Endometrial microvascular endothelial cells (primary cell): Measurements from ENCODE around the gene TUBA3E. TPM values are rescaled to one million over a fixed set of nuclear protein-coding genes. Genes with fewer than 3 reads are reported as not detected.
"Not testable (repeated sequence)": the region's sequence is repeated elsewhere in the genome, so short reads cannot be mapped to it uniquely, and the experiment has no call there.

Experiments
- in situ Hi-C: cut with HindIII; loops from 2 replicates; pipeline ENCODE4 v1.10.0; 2017; ENCODE audit warnings: low sequenced_read_pairs, low pct_unique_long_range_greater_than_20kb; ENCODE audit errors: inconsistent ontology term
- total RNA-seq: library from RNA; depleted of rRNA; stranded (reverse); fragments of >200 nt; gene quantifications from one replicate; pipeline ENCODE4 v1.2.3, GENCODE V29; 2015; ENCODE audit errors: inconsistent ontology term

The TUBA3E gene
- not detected for total RNA-seq

DNA sequence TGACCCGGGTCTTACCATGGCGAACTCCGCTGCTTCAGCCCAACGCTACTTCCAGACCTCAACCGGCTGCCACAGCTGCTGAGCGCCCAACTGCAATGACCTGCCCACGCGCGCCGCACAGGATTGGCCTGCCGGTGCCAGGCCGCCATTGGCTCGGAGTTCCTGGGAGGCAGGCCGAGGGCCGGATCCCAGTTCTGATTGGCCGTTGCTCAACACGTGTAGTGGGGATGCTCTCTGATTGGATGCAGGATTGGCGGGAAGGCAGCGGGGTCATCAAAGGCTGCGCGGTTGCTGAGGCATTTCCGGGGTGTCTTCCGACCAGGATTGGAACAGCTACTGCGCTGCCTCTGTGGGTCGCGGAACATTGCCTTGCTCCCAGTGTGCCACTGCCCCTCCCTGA, at the start of gene TUBA3E:
Gene TUBA3E (minus strand): TSS at position 97 of the 400 bp plus-strand sequence. CDS start 79 bp downstream, at position 18.
- in situ Hi-C loops: no loop called here

GRCh38 chr2:130246430-130246829, 48.2 kb upstream of the TUBA3E start:
- in situ Hi-C loops: no loop called here

- in situ Hi-C loops: no loop called here
Measured at GRCh38 chr2:130245976-130246375, 47.7 kb upstream of the TUBA3E start.

DNA sequence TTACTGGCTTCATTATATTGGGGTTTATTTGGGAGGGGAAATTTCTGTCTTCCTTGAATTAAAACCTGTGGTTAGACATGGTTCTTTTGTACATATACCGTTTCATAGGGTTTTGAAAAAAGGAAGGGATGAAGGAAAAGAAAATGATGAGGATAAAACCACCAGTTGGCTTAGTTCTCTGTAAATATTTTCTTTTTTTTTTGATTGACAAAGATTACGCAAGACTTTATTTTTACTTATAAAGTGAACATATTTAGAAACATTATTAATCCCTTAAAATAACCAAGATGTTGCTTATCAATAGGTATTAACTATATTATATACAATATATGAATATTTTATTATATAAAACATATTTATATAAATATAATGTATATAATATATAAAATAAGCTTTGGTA, 45.1 kb upstream of the TUBA3E start:
- in situ Hi-C loops: no loop called here

DNA sequence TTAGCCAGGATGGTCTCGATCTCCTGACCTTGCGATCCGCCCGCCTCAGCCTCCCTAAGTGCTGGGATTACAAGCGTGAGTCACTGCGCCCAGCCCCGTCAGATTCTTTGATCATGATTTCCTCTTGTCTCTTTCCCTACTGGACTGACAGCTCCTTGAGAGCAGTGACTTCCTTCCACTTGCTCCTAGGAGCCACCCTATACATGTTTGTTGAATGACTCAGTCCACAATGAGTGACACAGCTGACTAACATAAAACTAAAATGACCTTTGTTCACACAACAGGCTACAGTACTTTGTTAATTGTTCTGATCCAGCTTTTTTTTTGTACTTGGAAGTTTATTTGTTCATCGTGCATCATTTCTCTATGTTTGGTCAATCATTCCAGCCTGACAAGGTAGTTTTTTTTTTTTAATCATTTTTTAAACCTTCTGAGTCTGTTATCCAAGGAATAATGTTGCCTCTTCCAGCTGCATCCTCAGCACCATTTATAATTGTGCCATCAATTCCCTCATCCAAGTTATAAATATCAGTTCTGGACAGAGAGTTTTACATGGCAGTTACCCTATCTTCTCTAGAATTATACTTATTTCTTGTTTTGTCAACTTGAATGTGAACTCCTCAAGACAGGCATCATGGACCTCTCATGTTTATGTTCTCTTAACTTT, 42.9 kb upstream of the TUBA3E start:
- in situ Hi-C loops: no loop called here

GRCh38 chr2:130239581-130239980, 41.3 kb upstream of the TUBA3E start:
- in situ Hi-C loops: not testable (repeated sequence)

GRCh38 chr2:130233066-130233465, 34.8 kb upstream of the TUBA3E start:
- in situ Hi-C loops: not testable (repeated sequence)

DNA sequence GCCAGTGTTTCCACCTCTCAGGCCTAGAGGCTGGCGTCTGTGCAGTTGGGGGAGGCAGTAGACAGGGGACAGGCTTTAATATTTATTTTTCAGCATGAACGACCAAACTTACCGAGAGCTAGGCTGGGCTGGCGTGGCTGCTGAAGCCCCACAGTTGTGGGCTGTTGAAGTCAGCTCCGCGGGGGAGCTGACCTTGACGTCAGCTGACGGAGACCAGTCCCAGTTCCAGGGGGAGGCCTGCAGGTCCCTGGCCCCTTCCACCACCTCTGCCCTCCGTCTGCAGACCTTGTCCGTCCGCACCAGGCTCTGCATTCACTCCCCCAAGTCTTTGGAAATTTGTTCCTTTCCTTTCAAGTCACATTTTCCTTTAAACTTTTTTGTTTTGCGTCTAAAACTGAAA, 33.4 kb upstream of the TUBA3E start:
- in situ Hi-C loops: no loop called here

DNA sequence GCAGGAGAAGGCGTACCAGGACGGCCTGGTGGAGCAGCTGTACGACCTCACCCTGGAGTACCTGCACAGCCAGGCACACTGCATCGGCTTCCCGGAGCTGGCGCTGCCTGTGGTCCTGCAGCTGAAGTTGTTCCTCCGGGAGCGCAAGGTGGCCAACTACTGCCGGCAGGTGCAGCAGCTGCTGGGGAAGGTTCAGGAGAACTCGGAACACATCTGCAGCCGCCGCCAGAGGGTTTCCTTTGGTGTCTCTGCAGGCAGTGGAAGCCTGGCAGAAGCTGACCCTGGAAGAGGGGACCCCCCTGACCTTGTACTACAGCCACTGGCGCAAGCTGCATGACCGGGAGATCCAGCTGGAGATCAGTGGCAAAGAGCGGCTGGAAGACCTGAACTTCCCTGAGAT, 32.7 kb upstream of the TUBA3E start:
- in situ Hi-C loops: not testable (repeated sequence)

DNA sequence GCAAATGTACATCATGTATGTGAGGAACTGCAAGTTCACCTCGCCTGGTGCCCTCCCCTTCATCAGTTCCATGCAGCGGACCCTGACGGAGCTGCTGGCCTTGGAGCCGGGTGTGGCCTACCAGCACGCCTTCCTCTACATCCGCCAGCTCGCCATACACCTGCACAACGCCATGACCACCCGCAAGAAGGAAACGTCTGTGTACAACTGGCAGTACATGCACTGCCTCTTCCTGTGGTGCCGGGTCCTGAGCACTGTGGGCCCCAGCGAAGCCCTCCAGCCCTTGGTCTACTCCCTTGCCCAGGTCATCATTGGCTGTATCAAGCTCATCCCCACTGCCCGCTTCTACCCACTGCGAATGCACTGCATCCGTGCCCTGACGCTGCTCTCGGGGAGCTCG, 32.1 kb upstream of the TUBA3E start:
- in situ Hi-C loops: not testable (repeated sequence)

- in situ Hi-C loops: not testable (repeated sequence)
Measured at GRCh38 chr2:130229161-130229510, 30.9 kb upstream of the TUBA3E start.

GRCh38 chr2:130228467-130229160, 30.4 kb upstream of the TUBA3E start:
- in situ Hi-C loops: not testable (repeated sequence)

GRCh38 chr2:130228005-130228404, 29.8 kb upstream of the TUBA3E start:
- in situ Hi-C loops: not testable (repeated sequence)

DNA sequence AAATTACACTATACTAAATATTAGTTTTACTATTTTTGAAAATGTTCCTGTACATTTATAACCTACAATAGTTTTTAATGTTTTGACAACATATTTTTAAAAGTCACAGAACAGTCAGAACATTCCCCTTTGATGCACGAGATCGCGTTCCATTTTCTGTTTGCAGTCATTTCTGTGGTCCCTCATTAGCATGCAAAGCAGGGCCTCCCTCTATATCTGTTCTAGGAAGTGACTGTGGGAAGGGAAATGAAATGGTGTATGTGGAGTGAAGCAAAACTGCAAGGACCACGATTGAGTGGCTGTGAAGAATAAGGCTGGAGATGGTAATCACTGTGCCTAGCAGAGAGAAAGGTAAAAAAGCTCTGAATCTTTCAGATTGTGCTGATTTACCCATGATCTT, 24.3 kb upstream of the TUBA3E start:
- in situ Hi-C loops: not testable (repeated sequence)

DNA sequence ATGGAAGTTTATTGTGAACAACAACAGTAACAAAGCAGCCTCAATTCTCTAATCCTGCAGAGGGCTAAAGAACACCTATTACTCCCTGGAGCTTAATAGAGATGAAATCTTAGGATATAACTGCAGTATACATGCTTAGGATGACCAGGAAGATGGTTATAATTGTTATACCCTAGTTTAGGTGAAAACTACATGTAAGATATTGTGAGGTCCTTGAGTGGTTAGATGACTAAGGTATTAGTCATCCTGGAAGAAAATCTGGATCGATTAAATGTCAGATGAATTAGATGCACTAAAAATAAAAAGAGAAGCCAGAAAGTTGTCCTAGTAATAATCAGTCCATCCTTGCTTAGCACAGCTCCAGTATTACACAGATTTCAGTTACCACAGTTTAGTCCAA, 22.3 kb upstream of the TUBA3E start:
- in situ Hi-C loops: not testable (repeated sequence)

DNA sequence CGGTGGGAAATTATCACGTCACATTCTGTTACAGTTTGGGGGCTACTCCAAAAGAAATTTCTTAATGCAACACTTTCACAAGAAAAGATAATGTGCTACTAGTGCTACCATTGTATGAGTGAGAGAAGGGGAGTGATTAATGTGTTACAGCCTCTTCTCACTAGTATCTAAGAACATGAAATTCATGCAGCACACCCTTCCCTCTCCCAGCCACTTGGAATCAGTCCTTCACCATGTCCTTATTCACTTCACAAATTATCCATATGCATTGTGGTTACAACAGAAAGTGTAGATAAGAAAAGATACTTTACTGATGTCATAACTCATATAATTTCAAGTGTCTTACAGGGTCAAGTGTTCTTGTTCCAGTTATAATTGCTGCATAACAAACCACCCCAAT, 20.9 kb upstream of the TUBA3E start:
- in situ Hi-C loops: not testable (repeated sequence)

DNA sequence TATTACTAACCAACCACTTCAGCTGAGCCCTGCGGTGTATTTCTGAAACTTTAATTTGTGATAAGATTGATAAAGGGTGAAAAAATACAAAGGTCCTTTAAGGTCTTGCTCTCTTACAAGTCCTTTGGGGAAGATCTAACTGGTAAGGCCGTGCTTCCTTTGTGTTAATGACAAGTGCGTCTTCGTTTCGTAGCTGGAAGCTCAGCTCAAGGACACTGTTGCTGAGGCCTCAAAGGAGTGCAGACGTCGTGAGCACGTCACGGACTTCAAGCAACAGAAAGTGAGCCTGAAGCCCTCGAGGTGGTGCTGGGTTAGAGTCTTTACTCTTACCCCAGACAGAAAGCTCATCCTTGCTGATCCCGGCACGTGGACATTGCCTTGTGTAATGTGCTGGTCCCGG, 8.8 kb upstream of the TUBA3E start:
- in situ Hi-C loops: not testable (repeated sequence)

- in situ Hi-C loops: not testable (repeated sequence)
Measured at GRCh38 chr2:130203150-130203549, 4.9 kb upstream of the TUBA3E start.

GRCh38 chr2:130202518-130202917, 4.3 kb upstream of the TUBA3E start:
- in situ Hi-C loops: not testable (repeated sequence)

DNA sequence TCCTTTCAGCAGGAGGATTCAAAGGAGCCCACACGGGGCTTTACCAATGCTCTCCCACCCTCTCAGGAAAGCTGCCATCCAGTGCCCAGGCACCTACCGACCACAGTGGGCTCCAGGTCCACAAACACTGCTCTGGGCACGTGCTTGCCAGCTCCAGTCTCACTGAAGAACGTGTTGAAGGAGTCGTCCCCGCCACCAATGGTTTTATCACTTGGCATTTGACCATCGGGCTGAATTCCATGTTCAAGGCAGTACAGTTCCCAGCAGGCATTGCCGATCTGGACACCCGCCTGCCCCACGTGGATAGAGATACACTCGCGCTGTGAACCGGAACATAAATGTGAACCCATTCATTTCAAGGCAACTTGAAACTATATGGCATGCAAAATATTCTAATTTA, 2.2 kb downstream of the TUBA3E start:
- in situ Hi-C loops: not testable (repeated sequence)
